B cell (primary cell): ENCODE data around the gene HS6ST3. TPM values are rescaled to one million over a fixed set of nuclear protein-coding genes. Genes with fewer than 3 reads are reported as not detected.

ENCODE experiments used
- ATAC-seq: fragments of 200-7000 bp; cut with Tn5 transposase; one replicate; pipeline ENCODE4 v1.10.0; 2021; ENCODE audit warnings: low read depth, mild to moderate bottlenecking, moderate number of reproducible peaks, moderate library complexity
- CTCF ChIA-PET: fragments of 350-600 bp; sonication (Branson Sonifier 250); formaldehyde crosslinking; loops from one replicate; lab custom pipeline; 2021; ENCODE audit warnings: antibody characterized with exemption, inconsistent platforms; lab: Charles Lee
- POLR2A ChIA-PET: fragments of 350-600 bp; sonication (Branson Sonifier 250); formaldehyde crosslinking; loops from one replicate; lab custom pipeline; 2021; ENCODE audit warnings: antibody characterized with exemption; lab: Charles Lee
- DNase-seq: peaks from one replicate; pipeline ENCODE4 v3.0.0; 2013
- H2AFZ ChIP-seq: 2 replicates; pipeline ENCODE4 v1.6.1; 2012; ENCODE audit warnings: mild to moderate bottlenecking, low read depth, low read length; ENCODE audit not compliant: insufficient read depth, poor library complexity, severe bottlenecking
- H3K27ac ChIP-seq, 2 donors: 1 replicate in 1 of 2; 2 replicates in 1 of 2; pipeline ENCODE4 v1.5.1; 2012 to 2013; ENCODE audit warnings: low read length in 2 of 2, mild to moderate bottlenecking in 2 of 2, moderate library complexity in 1 of 2
- H3K27me3 ChIP-seq, 4 experiments: fragments of 200-600 bp in 1 of 4; sonication (generic) in 1 of 4; replicated peaks in 1 of 4; 1 replicate in 2 of 4; 2 replicates in 2 of 4; pipeline versions ENCODE4 v1.6.1 to v1.7.0; 2013 to 2016; ENCODE audit warnings: low read length in 3 of 4, mild to moderate bottlenecking in 2 of 4, mixed read lengths in 1 of 4, moderate library complexity in 1 of 4; ENCODE audit not compliant: insufficient read depth in 4 of 4, control insufficient read depth in 3 of 4; ENCODE audit errors: control extremely low read depth in 1 of 4
- H3K36me3 ChIP-seq, 2 experiments: replicated peaks in 1 of 2; 1 replicate in 1 of 2; 2 replicates in 1 of 2; pipeline versions ENCODE4 v1.6.1 to v1.7.1; 2013; ENCODE audit warnings: low read length in 1 of 2; ENCODE audit not compliant: insufficient read depth in 2 of 2, control insufficient read depth in 1 of 2; ENCODE audit errors: control extremely low read depth in 1 of 2, extremely low read depth in 1 of 2
- H3K4me1 ChIP-seq, 2 donors: fragments of 200-600 bp in 1 of 2; sonication (generic) in 1 of 2; 1 replicate in 1 of 2; 2 replicates in 1 of 2; pipeline versions ENCODE4 v1.5.1 to v1.6.1; 2013 to 2017; ENCODE audit warnings: low read length in 2 of 2; ENCODE audit not compliant: control insufficient read depth in 2 of 2, insufficient read depth in 2 of 2
- H3K4me2 ChIP-seq: replicated peaks from 2 replicates; pipeline ENCODE3; 2012; ENCODE audit warnings: mild to moderate bottlenecking, low read depth, low read length; ENCODE audit not compliant: poor library complexity, severe bottlenecking
- H3K4me3 ChIP-seq, 5 experiments: fragments of 200-600 bp in 1 of 5; sonication (generic) in 1 of 5; 1 replicate in 3 of 5; 2 replicates in 2 of 5; pipeline versions ENCODE4 v1.5.1 to v1.7.0; 2011 to 2016; ENCODE audit warnings: low read length in 4 of 5, mild to moderate bottlenecking in 4 of 5, low read depth in 2 of 5, control low read depth in 1 of 5, moderate library complexity in 1 of 5; ENCODE audit not compliant: insufficient read depth in 1 of 5; ENCODE audit errors: control extremely low read depth in 1 of 5, extremely low read depth in 1 of 5
- H3K79me2 ChIP-seq: fragments of 200-600 bp; sonication (generic); one replicate; pipeline ENCODE4 v1.6.0; 2016; ENCODE audit warnings: low read length; ENCODE audit not compliant: control insufficient read depth, insufficient read depth
- H3K9ac ChIP-seq: fragments of 200-600 bp; sonication (generic); 2 replicates; pipeline ENCODE4 v1.6.1; 2017; ENCODE audit warnings: mild to moderate bottlenecking, low read length, moderate library complexity
- H3K9me3 ChIP-seq, 3 donors: one replicate each; pipeline versions ENCODE4 v1.6.1 to v1.7.1; 2013; ENCODE audit warnings: low read length in 2 of 3; ENCODE audit not compliant: control insufficient read depth in 2 of 3, insufficient read depth in 1 of 3; ENCODE audit errors: control extremely low read depth in 1 of 3
- H4K20me1 ChIP-seq: 2 replicates; pipeline ENCODE4 v1.6.0; 2012; ENCODE audit warnings: mild to moderate bottlenecking, low read length; ENCODE audit not compliant: insufficient read depth, control insufficient read depth, poor library complexity, severe bottlenecking
- H3K27ac Mint-ChIP-seq: one replicate; pipeline ENCODE4 v1.8.0; 2021; ENCODE audit warnings: mixed read lengths
- H3K27me3 Mint-ChIP-seq: one replicate; pipeline ENCODE4 v1.8.0; 2021; ENCODE audit warnings: mixed read lengths
- H3K4me1 Mint-ChIP-seq: one replicate; pipeline ENCODE4 v1.8.0; 2021; ENCODE audit warnings: mixed read lengths
- H3K4me3 Mint-ChIP-seq: one replicate; pipeline ENCODE4 v1.8.0; 2021; ENCODE audit warnings: mixed read lengths
- H3K9me3 Mint-ChIP-seq: one replicate; pipeline ENCODE4 v1.8.0; 2022; ENCODE audit warnings: mixed read lengths; ENCODE audit not compliant: insufficient read depth
- EZH2 ChIP-seq: IDR thresholded peaks from 2 replicates; pipeline ENCODE4 v1.6.1; 2012; ENCODE audit warnings: borderline replicate concordance, low read depth, mild to moderate bottlenecking, moderate library complexity, low read length; ENCODE audit not compliant: insufficient read depth, poor library complexity, severe bottlenecking
- WGBS: methylation state at CpG from one replicate; pipeline ENCODE4 v1.1.5; 2013; ENCODE audit warnings: missing lambda C conversion rate; ENCODE audit not compliant: insufficient coverage; 5-methylcytosine and 5-hydroxymethylcytosine counted together
- intact Hi-C: fragments of 100-400 bp; cut with micrococcal nuclease; formaldehyde crosslinking; loops from one replicate; pipeline ENCODE4 v1.10.0; 2022
- polyA plus RNA-seq: library from polyadenylated mRNA; depleted of rRNA; stranded (reverse); fragments of >200 nt; gene quantifications from 2 replicates; pipeline ENCODE4 v1.2.3, GENCODE V29; 2012
- total RNA-seq, 2 donors: library from RNA; stranded (reverse); fragments of 120-200 nt in 1 of 2; gene quantifications; 1 replicate in 1 of 2; 2 replicates in 1 of 2; pipeline versions ENCODE4 v1.2.3 to v1.2.4, GENCODE V29; 2013 to 2022
- TF ChIP-seq, protein P1 (sequence below): fragments of 200-600 bp; IDR thresholded peaks from one replicate; pipeline ENCODE4 v1.8.0; 2022; ENCODE audit warnings: antibody characterized with exemption, mild to moderate bottlenecking

Gene HS6ST3
- total and polyA plus RNA-seq, 2 donors (not counting 1 experiment from before 2014, with no cell fraction given): not detected

- no peaks in the 10 kb centered on the region for H3K4me1 ChIP-seq
- H3K4me3 ChIP-seq: no peak overlapping the region
- H3K36me3 ChIP-seq: no peaks in the 10 kb centered on the region
- no peak overlapping the region for H2AFZ ChIP-seq
- Mint-ChIP-seq H3K27me3 (no peaks in the 10 kb centered on the region), H3K27ac (no peak overlapping the region), H3K9me3 (peaks cover 5% of the 10 kb centered on the region), H3K4me3 (no peak overlapping the region), H3K4me1 (no peaks in the 10 kb centered on the region)
- H3K27ac ChIP-seq: no peak overlapping the region
- ChIA-PET POLR2A (no interaction called here), CTCF (no interaction called here)
- no peaks in the 10 kb centered on the region for H3K27me3 ChIP-seq
- intact Hi-C loops: no loop called here
- ATAC-seq (no peak), DNase-seq (no peak)
- H3K79me2 ChIP-seq: no peaks in the 10 kb centered on the region
- TF ChIP-seq, protein P1, sequence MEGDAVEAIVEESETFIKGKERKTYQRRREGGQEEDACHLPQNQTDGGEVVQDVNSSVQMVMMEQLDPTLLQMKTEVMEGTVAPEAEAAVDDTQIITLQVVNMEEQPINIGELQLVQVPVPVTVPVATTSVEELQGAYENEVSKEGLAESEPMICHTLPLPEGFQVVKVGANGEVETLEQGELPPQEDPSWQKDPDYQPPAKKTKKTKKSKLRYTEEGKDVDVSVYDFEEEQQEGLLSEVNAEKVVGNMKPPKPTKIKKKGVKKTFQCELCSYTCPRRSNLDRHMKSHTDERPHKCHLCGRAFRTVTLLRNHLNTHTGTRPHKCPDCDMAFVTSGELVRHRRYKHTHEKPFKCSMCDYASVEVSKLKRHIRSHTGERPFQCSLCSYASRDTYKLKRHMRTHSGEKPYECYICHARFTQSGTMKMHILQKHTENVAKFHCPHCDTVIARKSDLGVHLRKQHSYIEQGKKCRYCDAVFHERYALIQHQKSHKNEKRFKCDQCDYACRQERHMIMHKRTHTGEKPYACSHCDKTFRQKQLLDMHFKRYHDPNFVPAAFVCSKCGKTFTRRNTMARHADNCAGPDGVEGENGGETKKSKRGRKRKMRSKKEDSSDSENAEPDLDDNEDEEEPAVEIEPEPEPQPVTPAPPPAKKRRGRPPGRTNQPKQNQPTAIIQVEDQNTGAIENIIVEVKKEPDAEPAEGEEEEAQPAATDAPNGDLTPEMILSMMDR: no peak
- peaks cover 0 to 4% (median 0%) of the 10 kb centered on the region in 3 donors for H3K9me3 ChIP-seq
- 100% methylated on average over 2 of the region's 3 CpGs for WGBS
- H4K20me1 ChIP-seq: no peaks in the 10 kb centered on the region
- H3K4me2 ChIP-seq: no peak overlapping the region
- no peak overlapping the region for H3K9ac ChIP-seq
These were observed 556.2 kb downstream of the HS6ST3 start for GRCh38 chr13:96646101-96646500.

DNA sequence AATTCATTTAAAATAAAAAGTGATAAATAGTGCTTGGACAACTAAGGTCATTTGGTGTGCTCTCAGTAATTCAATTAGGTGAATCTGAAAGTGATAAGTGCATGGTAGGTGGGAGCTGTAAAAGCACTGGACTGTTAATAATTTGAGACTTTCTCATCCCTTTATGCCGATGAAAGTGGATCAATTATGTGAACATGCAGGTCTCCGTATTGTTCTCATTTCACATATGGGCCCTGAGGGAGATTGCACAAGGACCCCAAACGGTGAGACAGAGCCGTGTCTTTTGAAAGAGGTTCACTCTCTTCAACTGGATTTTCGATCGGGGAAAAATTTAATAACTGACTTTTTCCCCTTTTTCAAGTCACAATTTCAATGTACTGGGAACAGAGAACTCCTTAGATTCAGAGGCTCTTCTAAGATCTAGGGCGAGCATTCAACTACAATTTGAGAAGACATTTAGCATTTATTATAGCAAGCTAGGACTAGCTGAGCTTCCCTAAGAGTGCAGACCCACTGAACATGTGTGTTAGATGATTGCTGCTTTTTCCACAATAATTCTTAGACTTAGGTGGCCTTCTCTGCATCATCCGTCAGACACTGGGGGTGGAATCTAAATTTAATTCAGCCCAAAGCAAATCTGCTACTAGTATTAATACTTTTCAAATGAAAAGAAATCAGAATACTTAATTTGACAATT is 556.8 kb downstream of the HS6ST3 start:
- 94% methylated on average over 6 of the region's 8 CpGs for WGBS
- no peak for ATAC-seq
- no peaks in the 10 kb centered on the region for H3K27me3 Mint-ChIP-seq
- DNase-seq: no peak
- Histone ChIP-seq H3K27ac (no peak overlapping the region), H2AFZ (no peak overlapping the region), H3K4me2 (no peak overlapping the region), H3K79me2 (no peaks in the 10 kb centered on the region), H3K36me3 (no peaks in the 10 kb centered on the region), H3K27me3 (no peaks in the 10 kb centered on the region), H3K4me1 (no peaks in the 10 kb centered on the region), H4K20me1 (no peaks in the 10 kb centered on the region), H3K9ac (no peak overlapping the region), H3K4me3 (no peak overlapping the region), H3K9me3 (peaks cover 0 to 4% (median 0%) of the 10 kb centered on the region in 3 donors)
- H3K9me3 Mint-ChIP-seq: peaks cover 5% of the 10 kb centered on the region
- intact Hi-C loops: no loop called here
- ChIA-PET POLR2A (no interaction called here), CTCF (no interaction called here)
- TF ChIP-seq, protein P1: no peak
- TF ChIP-seq EZH2: no peak
- no peak overlapping the region for H3K4me3 Mint-ChIP-seq
- no peak overlapping the region for H3K27ac Mint-ChIP-seq
- no peaks in the 10 kb centered on the region for H3K4me1 Mint-ChIP-seq
